Measurements from ENCODE around the gene SLC35B2.

The SLC35B2 gene

GRCh38 chr6:44297063-44298038 is 40.0 kb upstream of the SLC35B2 start (continued):
- TF ChIP-seq GLIS1 (tag by site-specific recombination; IDR thresholded peaks at IDR 0.05) (peak; percentile 79), ZNF610 (tag by site-specific recombination; IDR thresholded peaks at IDR 0.05; ENCODE audit: borderline replicate concordance) (0 out of 2 replicates have a peak, but pooled peaks have one; percentile 19), ZNF660 (tag by site-specific recombination; IDR thresholded peaks at IDR 0.05) (peak; percentile 43; the same call in 1 of the 2 replicates), ZNF169 (tag by site-specific recombination; IDR thresholded peaks at IDR 0.05) (no peak), IKZF3 (tag by site-specific recombination; IDR thresholded peaks at IDR 0.05) (0 out of 2 replicates have a peak, but pooled peaks have one; percentile 19), ZNF24 (tag by site-specific recombination; IDR thresholded peaks at IDR 0.05) (no peak)
- TF ChIP-seq, protein P1, sequence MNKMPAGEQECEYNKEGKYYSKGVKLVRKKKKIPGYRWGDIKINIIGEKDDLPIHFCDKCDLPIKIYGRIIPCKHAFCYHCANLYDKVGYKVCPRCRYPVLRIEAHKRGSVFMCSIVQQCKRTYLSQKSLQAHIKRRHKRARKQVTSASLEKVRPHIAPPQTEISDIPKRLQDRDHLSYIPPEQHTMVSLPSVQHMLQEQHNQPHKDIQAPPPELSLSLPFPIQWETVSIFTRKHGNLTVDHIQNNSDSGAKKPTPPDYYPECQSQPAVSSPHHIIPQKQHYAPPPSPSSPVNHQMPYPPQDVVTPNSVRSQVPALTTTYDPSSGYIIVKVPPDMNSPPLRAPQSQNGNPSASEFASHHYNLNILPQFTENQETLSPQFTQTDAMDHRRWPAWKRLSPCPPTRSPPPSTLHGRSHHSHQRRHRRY (tag by site-specific recombination; IDR thresholded peaks at IDR 0.05): peak; percentile 30; the same call in 1 of the 2 replicates
- TF ChIP-seq, protein P2, sequence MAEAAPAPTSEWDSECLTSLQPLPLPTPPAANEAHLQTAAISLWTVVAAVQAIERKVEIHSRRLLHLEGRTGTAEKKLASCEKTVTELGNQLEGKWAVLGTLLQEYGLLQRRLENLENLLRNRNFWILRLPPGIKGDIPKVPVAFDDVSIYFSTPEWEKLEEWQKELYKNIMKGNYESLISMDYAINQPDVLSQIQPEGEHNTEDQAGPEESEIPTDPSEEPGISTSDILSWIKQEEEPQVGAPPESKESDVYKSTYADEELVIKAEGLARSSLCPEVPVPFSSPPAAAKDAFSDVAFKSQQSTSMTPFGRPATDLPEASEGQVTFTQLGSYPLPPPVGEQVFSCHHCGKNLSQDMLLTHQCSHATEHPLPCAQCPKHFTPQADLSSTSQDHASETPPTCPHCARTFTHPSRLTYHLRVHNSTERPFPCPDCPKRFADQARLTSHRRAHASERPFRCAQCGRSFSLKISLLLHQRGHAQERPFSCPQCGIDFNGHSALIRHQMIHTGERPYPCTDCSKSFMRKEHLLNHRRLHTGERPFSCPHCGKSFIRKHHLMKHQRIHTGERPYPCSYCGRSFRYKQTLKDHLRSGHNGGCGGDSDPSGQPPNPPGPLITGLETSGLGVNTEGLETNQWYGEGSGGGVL (tag by site-specific recombination; IDR thresholded peaks at IDR 0.05): peak; percentile 35; the same call in 1 of the 2 replicates
- TF ChIP-seq, protein P3, sequence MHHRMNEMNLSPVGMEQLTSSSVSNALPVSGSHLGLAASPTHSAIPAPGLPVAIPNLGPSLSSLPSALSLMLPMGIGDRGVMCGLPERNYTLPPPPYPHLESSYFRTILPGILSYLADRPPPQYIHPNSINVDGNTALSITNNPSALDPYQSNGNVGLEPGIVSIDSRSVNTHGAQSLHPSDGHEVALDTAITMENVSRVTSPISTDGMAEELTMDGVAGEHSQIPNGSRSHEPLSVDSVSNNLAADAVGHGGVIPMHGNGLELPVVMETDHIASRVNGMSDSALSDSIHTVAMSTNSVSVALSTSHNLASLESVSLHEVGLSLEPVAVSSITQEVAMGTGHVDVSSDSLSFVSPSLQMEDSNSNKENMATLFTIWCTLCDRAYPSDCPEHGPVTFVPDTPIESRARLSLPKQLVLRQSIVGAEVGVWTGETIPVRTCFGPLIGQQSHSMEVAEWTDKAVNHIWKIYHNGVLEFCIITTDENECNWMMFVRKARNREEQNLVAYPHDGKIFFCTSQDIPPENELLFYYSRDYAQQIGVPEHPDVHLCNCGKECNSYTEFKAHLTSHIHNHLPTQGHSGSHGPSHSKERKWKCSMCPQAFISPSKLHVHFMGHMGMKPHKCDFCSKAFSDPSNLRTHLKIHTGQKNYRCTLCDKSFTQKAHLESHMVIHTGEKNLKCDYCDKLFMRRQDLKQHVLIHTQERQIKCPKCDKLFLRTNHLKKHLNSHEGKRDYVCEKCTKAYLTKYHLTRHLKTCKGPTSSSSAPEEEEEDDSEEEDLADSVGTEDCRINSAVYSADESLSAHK (tag by site-specific recombination; IDR thresholded peaks at IDR 0.05): 0 out of 2 replicates have a peak, but pooled peaks have one; percentile 22

- ChIA-PET POLR2A (interaction anchor here (0.6 to 3.0 kb wide), 9 partner anchors 9 to 48 kb away, joined by 3 to 20 read pairs (median 5); partner anchors contain the start of genes AARS2 and HSP90AB1), CTCF (interaction anchor here (0.6 to 5.5 kb wide), 9 partner anchors 11 to 132 kb away, joined by 3 to 60 read pairs (median 7); partner anchors contain the start of gene AARS2)
- TF ChIP-seq ZNF311 (tag by site-specific recombination; IDR thresholded peaks at IDR 0.05; ENCODE audit: borderline replicate concordance) (no peak), INSM2 (tag by site-specific recombination; IDR thresholded peaks at IDR 0.05) (no peak), PRDM1 (tag by site-specific recombination; IDR thresholded peaks at IDR 0.05) (peak; percentile 79), SCRT2 (tag by site-specific recombination; IDR thresholded peaks at IDR 0.05) (peak; percentile 35; the same call in 1 of the 2 replicates), ZBTB20 (tag by site-specific recombination; IDR thresholded peaks at IDR 0.05) (peak; percentile 30; the same call in 1 of the 2 replicates)
- Histone ChIP-seq H3K27ac (ENCODE audit: extremely low read depth, low read depth, low read length) (no peak overlapping the region), H3K36me3 (ENCODE audit: control insufficient read depth in 2 of 2, insufficient read depth in 1 of 2, low read length in 2 of 2) (peaks cover 5 to 6% of the 10 kb centered on the region in 2 experiments; a peak in 1 of 3 replicates), H3K4me1 (ENCODE audit: control insufficient read depth, insufficient read depth, low read length) (no peaks in the 10 kb centered on the region; the same call in 1 of the 2 replicates), H3K9me3 (ENCODE audit: control insufficient read depth, insufficient read depth, low read depth, low read length) (no peaks in the 10 kb centered on the region), H3K4me3 (ENCODE audit: low read depth, low read length) (no peak overlapping the region)
Observed at GRCh38 chr6:44294832-44295791, 37.8 kb upstream of the SLC35B2 start.

All from HEK293 (cell line).